ENCODE data around the gene CBX5. TPM values are rescaled to one million over a fixed set of nuclear protein-coding genes. Genes with fewer than 3 reads are reported as not detected.

CBX5 gene
- total RNA-seq, 1 donor from 2014 or later: 111 TPM

- no peaks in the 10 kb centered on the region for H3K36me3 Mint-ChIP-seq (ENCODE audit: low read depth, unreplicated experiment)
Observed at GRCh38 chr12:54207539-54208294, 72.2 kb downstream of the CBX5 start.

GRCh38 chr12:54206791-54207190 is 73.1 kb downstream of the CBX5 start:
- H3K27ac ChIP-seq (ENCODE audit: low read depth, low read length): no peak overlapping the region
- H3K4me2 ChIP-seq (ENCODE audit: low read length): no peak overlapping the region
- H3K4me3 ChIP-seq (ENCODE audit: insufficient read depth, low read depth, low read length): no peak overlapping the region
- H3K79me2 ChIP-seq (ENCODE audit: insufficient read depth, low read length): no peaks in the 10 kb centered on the region
- H3K9me3 ChIP-seq (ENCODE audit: insufficient read depth, low read depth, low read length): no peaks in the 10 kb centered on the region
- no peaks in the 10 kb centered on the region for H4K20me1 ChIP-seq (ENCODE audit: insufficient read depth, low read length)
- peaks cover 2% of the 10 kb centered on the region for H3K9me3 Mint-ChIP-seq (ENCODE audit: unreplicated experiment)
- H3K27me3 Mint-ChIP-seq (ENCODE audit: low read depth, unreplicated experiment): peaks cover 71% of the 10 kb centered on the region
- DNase-seq (ENCODE audit: low read depth) (no peak), FAIRE-seq (no peak)
- no peaks in the 10 kb centered on the region for H3K4me1 Mint-ChIP-seq (ENCODE audit: low read depth, unreplicated experiment)
- no peak overlapping the region for H3K4me3 Mint-ChIP-seq (ENCODE audit: unreplicated experiment)
- no peaks in the 10 kb centered on the region for H3K36me3 ChIP-seq (ENCODE audit: insufficient read depth, low read length)
- H3K9ac ChIP-seq (ENCODE audit: low read length): no peak overlapping the region
- peaks cover 37% of the 10 kb centered on the region for H3K27me3 ChIP-seq (ENCODE audit: insufficient read depth, low read length)
- TF ChIP-seq CTCF (IDR thresholded peaks at IDR 0.05; ENCODE audit: insufficient read depth, low read depth, low read length) (no peak), EZH2 (IDR thresholded peaks at IDR 0.05; ENCODE audit: insufficient read depth, low read length) (no peak)
- no peaks in the 10 kb centered on the region for H3K36me3 Mint-ChIP-seq (ENCODE audit: low read depth, unreplicated experiment)
- H3K27ac Mint-ChIP-seq (ENCODE audit: unreplicated experiment): no peak overlapping the region
- H3K4me1 ChIP-seq (ENCODE audit: insufficient read depth, low read length): no peaks in the 10 kb centered on the region
- H2AFZ ChIP-seq (ENCODE audit: low read depth, low read length): no peak overlapping the region

More at GRCh38 chr12:54207539-54208294, 72.2 kb downstream of the CBX5 start:
- Mint-ChIP-seq H3K27ac (ENCODE audit: unreplicated experiment) (peak overlapping the region; percentile 48), H3K4me3 (ENCODE audit: unreplicated experiment) (no peak overlapping the region), H3K9me3 (ENCODE audit: unreplicated experiment) (peaks cover 3% of the 10 kb centered on the region), H3K27me3 (ENCODE audit: low read depth, unreplicated experiment) (peaks cover 79% of the 10 kb centered on the region), H3K4me1 (ENCODE audit: low read depth, unreplicated experiment) (no peaks in the 10 kb centered on the region)
- Histone ChIP-seq H3K4me3 (ENCODE audit: insufficient read depth, low read depth, low read length) (no peak overlapping the region), H3K4me2 (ENCODE audit: low read length) (no peak overlapping the region), H3K27me3 (ENCODE audit: insufficient read depth, low read length) (peaks cover 43% of the 10 kb centered on the region), H3K27ac (ENCODE audit: low read depth, low read length) (no peak overlapping the region), H3K4me1 (ENCODE audit: insufficient read depth, low read length) (no peaks in the 10 kb centered on the region), H3K9me3 (ENCODE audit: insufficient read depth, low read depth, low read length) (no peaks in the 10 kb centered on the region), H4K20me1 (ENCODE audit: insufficient read depth, low read length) (no peaks in the 10 kb centered on the region), H3K9ac (ENCODE audit: low read length) (no peak overlapping the region), H3K79me2 (ENCODE audit: insufficient read depth, low read length) (no peaks in the 10 kb centered on the region), H3K36me3 (ENCODE audit: insufficient read depth, low read length) (no peaks in the 10 kb centered on the region), H2AFZ (ENCODE audit: low read depth, low read length) (no peak overlapping the region)
- FAIRE-seq (no peak), DNase-seq (ENCODE audit: low read depth) (no peak)
- no peak for TF ChIP-seq EZH2 (IDR thresholded peaks at IDR 0.05; ENCODE audit: insufficient read depth, low read length)
- peak; percentile 68 for TF ChIP-seq CTCF (IDR thresholded peaks at IDR 0.05; ENCODE audit: insufficient read depth, low read depth, low read length)

GRCh38 chr12:54204316-54204715 is 75.6 kb downstream of the CBX5 start:
- no peak overlapping the region for H3K9ac ChIP-seq (ENCODE audit: low read length)
- Mint-ChIP-seq H3K36me3 (ENCODE audit: low read depth, unreplicated experiment) (no peaks in the 10 kb centered on the region), H3K4me3 (ENCODE audit: unreplicated experiment) (no peak overlapping the region), H3K4me1 (ENCODE audit: low read depth, unreplicated experiment) (no peaks in the 10 kb centered on the region), H3K27ac (ENCODE audit: unreplicated experiment) (no peak overlapping the region), H3K9me3 (ENCODE audit: unreplicated experiment) (peaks cover 2% of the 10 kb centered on the region), H3K27me3 (ENCODE audit: low read depth, unreplicated experiment) (peaks cover 73% of the 10 kb centered on the region)
- H2AFZ ChIP-seq (ENCODE audit: low read depth, low read length): no peak overlapping the region
- H3K4me1 ChIP-seq (ENCODE audit: insufficient read depth, low read length): no peaks in the 10 kb centered on the region
- H3K36me3 ChIP-seq (ENCODE audit: insufficient read depth, low read length): no peaks in the 10 kb centered on the region
- H3K27ac ChIP-seq (ENCODE audit: low read depth, low read length): no peak overlapping the region
- DNase-seq (ENCODE audit: low read depth) (no peak), FAIRE-seq (no peak)
- H4K20me1 ChIP-seq (ENCODE audit: insufficient read depth, low read length): no peaks in the 10 kb centered on the region
- no peaks in the 10 kb centered on the region for H3K79me2 ChIP-seq (ENCODE audit: insufficient read depth, low read length)
- H3K27me3 ChIP-seq (ENCODE audit: insufficient read depth, low read length): peaks cover 37% of the 10 kb centered on the region
- H3K4me2 ChIP-seq (ENCODE audit: low read length): no peak overlapping the region
- H3K9me3 ChIP-seq (ENCODE audit: insufficient read depth, low read depth, low read length): no peaks in the 10 kb centered on the region
- no peak overlapping the region for H3K4me3 ChIP-seq (ENCODE audit: insufficient read depth, low read depth, low read length)
- no peak for TF ChIP-seq EZH2 (IDR thresholded peaks at IDR 0.05; ENCODE audit: insufficient read depth, low read length)
- TF ChIP-seq CTCF (IDR thresholded peaks at IDR 0.05; ENCODE audit: insufficient read depth, low read depth, low read length): no peak

Measured in astrocyte (in vitro differentiated cells and primary cell).